A673 (cell line): ENCODE data around the gene SH3RF1. TPM values are rescaled to one million over a fixed set of nuclear protein-coding genes. Genes with fewer than 3 reads are reported as not detected.

Experiments
- BruUV-seq: library from RNA; stranded (reverse); fragments of 400-500 nt; replicated peaks from 2 replicates; lab custom pipeline; 2021; lab: Mats Ljungman, UMichigan
- CTCF ChIA-PET: fragments of 300-600 bp; sonication (Branson Sonifier 250); formaldehyde crosslinking; loops from one replicate; lab custom pipeline; 2022; ENCODE audit warnings: antibody characterized with exemption; lab: Charles Lee
- POLR2A ChIA-PET: fragments of 300-600 bp; sonication (Branson Sonifier 250); formaldehyde crosslinking; loops from one replicate; lab custom pipeline; 2022; ENCODE audit warnings: antibody characterized with exemption; ENCODE audit not compliant: low non-redundant PET; lab: Charles Lee
- DNase-seq: peaks from one replicate; pipeline ENCODE4 v3.0.0-alpha.2; 2015; ENCODE audit warnings: low spot score
- H3K27ac ChIP-seq: fragments of 200-600 bp; sonication (generic); 2 replicates; pipeline ENCODE4 v1.5.1; 2016; ENCODE audit warnings: mixed run types, low read depth, mild to moderate bottlenecking, mixed read lengths, antibody characterized with exemption, low read length; ENCODE audit not compliant: poor library complexity, severe bottlenecking
- H3K27me3 ChIP-seq: fragments of 200-600 bp; sonication (generic); replicated peaks from 2 replicates; pipeline ENCODE4 v1.6.1; 2017; ENCODE audit warnings: mixed run types, low read depth, mild to moderate bottlenecking, mixed read lengths, antibody characterized with exemption, low read length; ENCODE audit not compliant: insufficient read depth, poor library complexity
- H3K36me3 ChIP-seq: fragments of 200-600 bp; sonication (generic); 2 replicates; pipeline ENCODE4 v1.6.1; 2016; ENCODE audit warnings: mixed run types, mild to moderate bottlenecking, mixed read lengths, antibody characterized with exemption, low read length; ENCODE audit not compliant: insufficient read depth, poor library complexity, severe bottlenecking
- H3K4me1 ChIP-seq: fragments of 200-600 bp; sonication (generic); 2 replicates; pipeline ENCODE4 v1.6.1; 2017; ENCODE audit warnings: mixed run types, mild to moderate bottlenecking, mixed read lengths, antibody characterized with exemption, low read length; ENCODE audit not compliant: insufficient read depth, poor library complexity, severe bottlenecking
- H3K4me3 ChIP-seq: fragments of 200-600 bp; sonication (generic); 2 replicates; pipeline ENCODE4 v1.5.1; 2016; ENCODE audit warnings: low read depth, mixed run types, mild to moderate bottlenecking, mixed read lengths, low read length; ENCODE audit not compliant: poor library complexity, severe bottlenecking
- H3K9me3 ChIP-seq: fragments of 200-600 bp; sonication (generic); 2 replicates; pipeline ENCODE4 v1.6.1; 2016; ENCODE audit warnings: mixed run types, low read depth, mild to moderate bottlenecking, mixed read lengths, antibody characterized with exemption, low read length; ENCODE audit not compliant: poor library complexity, severe bottlenecking
- CTCF ChIP-seq: fragments of 300-800, 200-600 bp; sonication (generic); conservative IDR thresholded peaks from 2 replicates; pipeline ENCODE4 v1.5.1; 2017; ENCODE audit warnings: low read depth, mild to moderate bottlenecking, antibody characterized with exemption, low read length, moderate library complexity, mixed read lengths
- EZH2 ChIP-seq: fragments of 200-600 bp; sonication (generic); IDR thresholded peaks from 2 replicates; pipeline ENCODE4 v1.6.1; 2017; ENCODE audit warnings: borderline replicate concordance, low read depth, mild to moderate bottlenecking, mixed read lengths, antibody characterized with exemption, low read length; ENCODE audit not compliant: poor library complexity, severe bottlenecking
- intact Hi-C: fragments of 100-400 bp; cut with micrococcal nuclease; formaldehyde crosslinking; loops from one replicate; pipeline ENCODE4 v1.10.0; 2022; ENCODE audit not compliant: unreplicated experiment
- total RNA-seq: library from RNA; stranded (reverse); gene quantifications from 2 replicates; pipeline ENCODE4 v1.2.3, GENCODE V29; 2021

SH3RF1 gene
- total RNA-seq, 1 experiment from 2014 or later, result 15.3 TPM

GRCh38 chr4:169215656-169216055 lies 55.1 kb downstream of the SH3RF1 start:
- intact Hi-C loops, result no loop called here
- Histone ChIP-seq H3K27ac (no peak overlapping the region), H3K36me3 (no peaks in the 10 kb centered on the region), H3K4me1 (no peaks in the 10 kb centered on the region), H3K27me3 (no peaks in the 10 kb centered on the region), H3K4me3 (no peak overlapping the region), H3K9me3 (no peaks in the 10 kb centered on the region)
- CTCF ChIA-PET, result interaction anchor here (0.6 kb wide), 1 partner anchor 256 kb away, joined by 3 read pairs; no protein-coding TSS in a partner anchor
- no peak for TF ChIP-seq EZH2
- TF ChIP-seq CTCF, result no peak
- POLR2A ChIA-PET, result no interaction called here
- no TSS peak for BruUV-seq
- no peak for DNase-seq

GRCh38 chr4:169212981-169213380 lies 57.8 kb downstream of the SH3RF1 start:
- Histone ChIP-seq H3K36me3 (no peaks in the 10 kb centered on the region), H3K27ac (no peak overlapping the region), H3K27me3 (no peaks in the 10 kb centered on the region), H3K4me3 (no peak overlapping the region), H3K9me3 (no peaks in the 10 kb centered on the region), H3K4me1 (no peaks in the 10 kb centered on the region)
- POLR2A ChIA-PET, result no interaction called here
- TF ChIP-seq CTCF (no peak), EZH2 (no peak)
- no TSS peak for BruUV-seq
- intact Hi-C loops, result no loop called here
- CTCF ChIA-PET, result no interaction called here
- no peak for DNase-seq

GRCh38 chr4:169210504-169211118 lies 60.1 kb downstream of the SH3RF1 start:
- no peak for TF ChIP-seq CTCF
- TF ChIP-seq EZH2, result no peak
- Histone ChIP-seq H3K36me3 (no peaks in the 10 kb centered on the region), H3K9me3 (no peaks in the 10 kb centered on the region), H3K27ac (no peak overlapping the region), H3K4me1 (no peaks in the 10 kb centered on the region), H3K27me3 (no peaks in the 10 kb centered on the region), H3K4me3 (no peak overlapping the region)
- intact Hi-C loops, result no loop called here
- DNase-seq, result no peak
- ChIA-PET POLR2A (no interaction called here), CTCF (no interaction called here)
- no TSS peak for BruUV-seq
